ENCODE measurements around the gene CD300LF.

The CD300LF gene

GRCh38 chr17:74712756-74713155, at the start of gene CD300LF:
Gene CD300LF (minus strand): TSS chr17:74712923. CDS start chr17:74712866, 57 bp downstream.
- no peak for DNase-seq

- no peak for DNase-seq
Observed at GRCh38 chr17:74761931-74762330, 49.2 kb upstream of the CD300LF start.

- no peak for DNase-seq
Observed at GRCh38 chr17:74761419-74761818, 48.7 kb upstream of the CD300LF start.

GRCh38 chr17:74760404-74761105, 47.8 kb upstream of the CD300LF start:
- no peak for DNase-seq

- DNase-seq = no peak
Observed at GRCh38 chr17:74759941-74760340, 47.2 kb upstream of the CD300LF start.

GRCh38 chr17:74759243-74759801, 46.6 kb upstream of the CD300LF start:
- peak; percentile 54 for DNase-seq

- DNase-seq = no peak
Observed at GRCh38 chr17:74758848-74759168, 46.1 kb upstream of the CD300LF start.

- DNase-seq = no peak
Observed at GRCh38 chr17:74757931-74758847, 45.5 kb upstream of the CD300LF start.

- DNase-seq = no peak
Observed at GRCh38 chr17:74757502-74757901, 44.8 kb upstream of the CD300LF start.

- DNase-seq = no peak
Observed at GRCh38 chr17:74756891-74757290, 44.2 kb upstream of the CD300LF start.

- DNase-seq = no peak
Observed at GRCh38 chr17:74755533-74755932, 42.8 kb upstream of the CD300LF start.

- DNase-seq = no peak
Observed at GRCh38 chr17:74754832-74755231, 42.1 kb upstream of the CD300LF start.

- DNase-seq = no peak
Observed at GRCh38 chr17:74752822-74753401, 40.2 kb upstream of the CD300LF start.

- DNase-seq = no peak
Observed at GRCh38 chr17:74752415-74752814, 39.7 kb upstream of the CD300LF start.

GRCh38 chr17:74750327-74751069, 37.8 kb upstream of the CD300LF start:
- no peak for DNase-seq

- no peak for DNase-seq
Observed at GRCh38 chr17:74750039-74750326, 37.3 kb upstream of the CD300LF start.

GRCh38 chr17:74749279-74750038, 36.7 kb upstream of the CD300LF start:
- peak; percentile 49 for DNase-seq

- DNase-seq = peak; percentile 92
Observed at GRCh38 chr17:74748529-74749278, 36.0 kb upstream of the CD300LF start, which contains the start of gene NHERF1. Gene NHERF1 (plus strand): TSS chr17:74748628. CDS start chr17:74748847, 219 bp downstream.

- no peak for DNase-seq
Observed at GRCh38 chr17:74748279-74748528, 35.5 kb upstream of the CD300LF start.

GRCh38 chr17:74746922-74747321, 34.2 kb upstream of the CD300LF start:
- no peak for DNase-seq

- DNase-seq = no peak
Observed at GRCh38 chr17:74746376-74746775, 33.7 kb upstream of the CD300LF start.
